Skin epidermis (tissue), 12 donors: ENCODE measurements around the gene GAA.
A peak's percentile ranks its signal among the peaks of the same experiment; 100 is the strongest.
"Not testable (repeated sequence)": the region's sequence is repeated elsewhere in the genome, so short reads cannot be mapped to it uniquely, and the experiment has no call there.

Source experiments
- H3K27ac ChIP-seq, 21 experiments: fragments of 200-600 bp; sonication (generic) in 11 of 21; one replicate each; pipeline ENCODE4 v1.5.0; 2020; ENCODE audit warnings: mild to moderate bottlenecking in 3 of 21, inconsistent platforms in 2 of 21, moderate library complexity in 2 of 21
- H3K4me3 ChIP-seq, 7 experiments: fragments of 200-600 bp; sonication (generic) in 2 of 7; one replicate each; pipeline ENCODE4 v1.5.0; 2020; ENCODE audit warnings: inconsistent platforms in 2 of 7, mild to moderate bottlenecking in 2 of 7, moderate library complexity in 1 of 7

The GAA gene

GRCh38 chr17:80082403-80083135 is 18.8 kb upstream of the GAA start:
- H3K4me3 ChIP-seq, result no peak overlapping the region
- H3K27ac ChIP-seq, result peak overlapping the region in 1 of 21 experiments; percentile 45

DNA sequence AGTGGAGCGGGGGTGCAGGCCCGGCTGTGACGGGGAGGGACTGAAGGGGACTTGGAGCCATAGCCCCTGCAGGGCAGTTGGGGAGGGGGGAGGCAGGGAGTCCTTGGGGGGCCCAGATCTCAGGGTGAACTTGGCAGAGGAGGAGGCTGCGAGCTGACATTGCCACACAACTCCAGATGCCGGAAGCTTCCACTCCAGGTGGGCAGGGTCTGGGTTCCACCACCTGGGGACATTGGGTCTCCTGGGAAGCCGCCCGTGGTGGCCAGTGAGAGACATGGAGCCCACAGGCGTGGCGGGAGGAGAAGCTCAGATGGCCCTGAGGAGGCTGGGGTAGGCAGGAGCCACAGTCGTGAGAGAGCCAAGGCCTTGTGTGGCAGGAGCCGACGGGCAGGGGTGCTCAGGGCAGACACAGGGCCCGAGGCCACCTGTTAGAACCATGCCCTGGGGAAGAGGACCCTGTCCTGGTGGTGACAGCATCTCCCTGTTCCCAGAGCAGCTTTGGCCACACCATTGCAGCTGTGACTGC is 18.2 kb upstream of the GAA start:
- peak overlapping the region in 1 of 21 experiments; percentile 45 for H3K27ac ChIP-seq
- no peak overlapping the region for H3K4me3 ChIP-seq

GRCh38 chr17:80084773-80085172 is 16.6 kb upstream of the GAA start:
- Histone ChIP-seq H3K4me3 (no peak overlapping the region), H3K27ac (no peak overlapping the region)

DNA sequence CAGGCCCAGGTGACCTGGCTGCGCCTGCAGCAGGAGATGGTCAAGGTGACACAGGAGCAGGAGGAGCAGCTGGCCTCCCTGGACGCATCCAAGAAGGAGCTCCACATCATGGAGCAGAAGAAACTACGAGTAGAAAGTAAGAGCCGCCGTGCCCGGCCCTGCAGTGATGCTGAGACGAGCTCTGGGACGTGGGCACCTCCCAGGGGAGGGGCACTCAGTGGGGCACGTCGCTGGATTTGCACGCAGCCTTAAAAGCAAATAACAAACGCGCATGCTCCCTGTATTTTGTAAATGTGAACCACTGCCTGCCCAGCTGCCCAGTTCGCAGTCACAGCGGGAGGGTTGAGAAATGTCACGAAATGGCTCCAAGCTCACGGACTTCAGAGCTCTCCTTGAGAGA is 15.3 kb upstream of the GAA start:
- H3K4me3 ChIP-seq, result no peak overlapping the region
- H3K27ac ChIP-seq, result no peak overlapping the region

DNA sequence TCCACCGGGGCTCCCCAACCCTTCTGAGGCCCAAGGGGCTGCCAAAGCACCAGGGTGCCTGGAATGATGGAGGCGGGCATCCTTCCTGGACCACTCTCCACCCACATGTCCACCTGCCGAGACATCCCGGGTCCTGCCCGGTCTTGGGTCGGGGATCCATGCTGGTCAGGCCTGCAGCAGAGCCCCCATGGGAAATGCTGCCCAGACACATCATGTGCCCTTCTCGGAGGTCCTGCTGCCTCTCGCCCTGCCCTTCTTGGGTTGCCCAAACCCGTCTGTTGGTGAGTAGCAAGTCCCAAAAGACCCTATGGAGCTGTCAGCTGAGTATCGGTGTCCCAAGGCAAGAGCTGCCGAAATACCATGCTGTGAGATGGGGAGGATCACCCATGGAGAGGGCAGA is 14.8 kb upstream of the GAA start:
- no peak overlapping the region for H3K4me3 ChIP-seq
- H3K27ac ChIP-seq, result no peak overlapping the region

GRCh38 chr17:80087346-80088265 is 13.8 kb upstream of the GAA start:
- H3K27ac ChIP-seq, result no peak overlapping the region
- no peak overlapping the region for H3K4me3 ChIP-seq

DNA sequence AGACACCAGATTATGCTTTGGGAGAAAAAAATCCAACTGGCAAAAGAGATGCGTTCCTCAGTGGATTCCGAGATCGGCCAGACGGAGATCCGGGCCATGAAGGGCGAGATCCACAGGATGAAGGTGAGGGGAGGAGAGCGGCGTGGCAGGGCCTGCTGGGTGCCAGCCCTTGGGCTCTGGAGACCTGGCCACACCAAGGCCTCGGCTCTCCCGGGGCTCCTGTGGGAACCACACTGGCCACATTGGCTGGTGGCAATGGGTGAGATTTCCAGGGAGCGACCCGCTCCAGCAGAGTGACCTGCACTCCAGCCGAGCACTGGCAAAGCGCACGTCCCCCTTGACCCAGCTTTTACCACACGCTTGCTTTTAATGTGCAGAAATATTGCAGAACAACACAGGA is 11.6 kb upstream of the GAA start:
- no peak overlapping the region for H3K27ac ChIP-seq
- H3K4me3 ChIP-seq, result no peak overlapping the region

DNA sequence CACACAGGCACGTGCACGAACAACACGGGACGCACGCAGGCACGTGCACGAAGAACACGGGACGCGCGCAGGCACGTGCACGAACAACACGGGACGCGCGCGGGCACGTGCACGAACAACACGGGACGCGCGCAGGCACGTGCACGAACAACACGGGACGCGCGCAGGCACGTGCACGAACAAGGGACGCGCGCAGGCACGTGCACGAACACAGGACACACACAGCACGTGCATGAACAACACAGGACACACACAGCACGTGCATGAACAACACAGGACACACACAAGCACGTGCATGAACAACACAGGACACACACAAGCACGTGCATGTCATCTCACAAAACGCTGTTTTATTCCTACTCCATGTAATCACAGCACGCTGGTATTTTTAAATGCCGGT is 11.2 kb upstream of the GAA start:
- not testable (repeated sequence) for H3K4me3 ChIP-seq, H3K27ac ChIP-seq

DNA sequence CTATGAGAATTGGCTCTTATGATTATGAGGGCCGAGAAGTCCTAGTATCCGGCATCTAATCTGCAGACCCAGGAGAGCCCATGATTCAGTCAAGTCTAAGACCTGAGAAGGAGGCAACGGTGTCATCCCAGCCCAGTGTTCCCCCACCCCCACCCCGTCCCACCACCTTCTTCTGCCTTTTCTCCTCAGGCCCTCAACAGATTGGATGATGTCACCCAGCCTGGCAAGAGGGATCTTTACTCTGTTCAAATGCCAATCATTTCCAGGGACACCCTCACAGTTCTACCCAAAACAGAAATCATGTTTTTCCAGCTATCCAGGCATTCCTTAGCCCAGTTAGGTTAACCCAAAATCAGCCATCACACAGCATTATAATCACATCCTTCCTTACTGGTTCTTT is 10.0 kb upstream of the GAA start:
- H3K4me3 ChIP-seq, result no peak overlapping the region
- peak overlapping the region in 1 of 21 experiments; percentile 69 for H3K27ac ChIP-seq

GRCh38 chr17:80092959-80093358 is 8.4 kb upstream of the GAA start:
- H3K27ac ChIP-seq, result peak overlapping the region in 10 of 21 experiments; percentile 24 to 72 (median 48)
- H3K4me3 ChIP-seq, result no peak overlapping the region

DNA sequence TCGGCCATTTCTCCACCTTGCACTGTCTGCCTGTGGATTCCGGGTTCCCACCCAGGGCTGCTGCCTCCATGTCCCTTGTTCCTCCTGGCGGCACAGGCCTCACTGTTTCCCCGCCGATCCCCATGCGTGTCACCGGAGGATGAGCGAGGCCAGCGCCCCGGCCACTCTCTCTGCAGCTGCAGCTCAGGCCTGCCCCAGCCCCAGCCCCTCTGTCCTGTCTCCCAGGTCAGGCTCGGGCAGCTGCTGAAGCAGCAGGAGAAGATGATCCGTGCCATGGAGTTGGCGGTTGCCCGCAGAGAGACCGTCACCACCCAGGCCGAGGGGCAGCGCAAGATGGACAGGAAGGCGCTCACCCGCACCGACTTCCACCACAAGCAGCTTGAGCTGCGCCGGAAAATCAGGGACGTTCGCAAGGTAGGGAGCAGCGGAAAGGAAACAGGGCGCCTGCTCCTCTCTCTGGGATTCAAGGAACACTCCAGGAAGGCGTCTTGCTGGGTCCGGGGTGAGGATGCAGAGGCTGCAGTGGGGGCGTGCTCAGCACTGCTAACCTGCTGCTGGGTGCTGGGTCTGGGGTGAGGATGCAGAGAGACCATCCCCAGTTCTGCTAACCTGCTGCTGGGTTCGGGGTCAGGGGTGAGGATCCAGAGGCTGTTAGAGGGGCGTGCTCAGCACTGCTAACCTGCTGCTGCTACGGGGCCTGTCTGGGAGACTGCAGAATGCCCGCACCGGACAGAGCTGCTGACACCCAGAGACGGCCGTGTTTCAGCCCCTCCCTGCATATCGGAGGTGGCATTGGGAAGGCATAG is 6.1 kb upstream of the GAA start:
- Histone ChIP-seq H3K27ac (no peak overlapping the region), H3K4me3 (no peak overlapping the region)

DNA sequence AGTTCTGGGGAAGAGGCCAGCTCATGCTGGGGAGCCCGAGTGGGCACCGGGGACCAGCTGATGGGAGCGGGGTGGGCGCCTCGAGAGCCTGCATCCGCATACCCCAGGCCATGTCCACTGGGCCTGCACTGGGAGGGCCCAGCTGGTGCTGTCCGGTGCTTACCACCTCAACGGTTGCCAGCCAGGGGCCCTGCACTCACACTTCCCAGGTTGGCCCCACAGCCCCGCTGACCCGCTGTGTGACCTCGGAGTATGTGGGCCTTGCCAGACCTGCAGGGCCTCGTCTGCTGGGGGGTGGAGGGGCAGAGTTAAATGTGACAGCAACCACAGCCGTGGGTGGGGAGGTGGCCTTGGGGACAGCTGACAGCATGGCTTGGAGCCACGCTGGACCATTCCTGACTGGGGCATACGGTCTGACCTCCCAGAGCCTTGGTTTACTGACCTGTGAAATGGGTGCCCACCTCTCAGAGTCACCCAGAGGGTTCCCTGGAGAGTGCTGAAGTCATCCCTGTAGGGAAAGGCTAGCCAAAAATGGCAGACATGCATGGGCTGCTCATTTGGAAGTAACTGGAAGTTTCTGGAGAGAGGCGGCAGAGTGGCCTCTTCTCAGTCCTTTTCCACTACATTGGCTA is 5.4 kb upstream of the GAA start:
- Histone ChIP-seq H3K27ac (no peak overlapping the region), H3K4me3 (no peak overlapping the region)

- no peak overlapping the region for H3K27ac ChIP-seq
- no peak overlapping the region for H3K4me3 ChIP-seq
Measured at GRCh38 chr17:80096561-80097021, 4.8 kb upstream of the GAA start.

DNA sequence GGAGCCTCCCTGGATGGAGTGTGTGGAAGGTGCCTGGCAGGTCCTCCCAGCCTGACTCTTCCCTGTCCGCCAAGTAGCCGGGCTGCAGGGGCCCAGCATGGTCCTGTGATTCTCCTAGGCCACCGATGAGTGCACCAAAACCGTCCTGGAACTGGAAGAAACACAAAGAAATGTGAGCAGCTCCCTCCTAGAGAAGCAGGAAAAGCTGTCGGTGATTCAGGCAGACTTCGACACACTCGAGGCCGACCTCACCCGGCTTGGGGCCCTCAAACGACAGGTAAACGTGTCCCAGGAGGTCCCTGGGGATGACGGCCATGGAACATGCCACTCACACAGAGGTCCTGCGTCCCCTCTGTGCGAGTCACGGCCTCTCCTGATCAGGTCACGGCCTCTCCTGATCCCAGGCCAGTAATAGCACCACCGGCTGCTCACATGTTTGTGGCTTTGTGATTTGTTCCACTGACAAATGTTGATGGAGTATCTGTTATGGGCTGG is 4.2 kb upstream of the GAA start:
- Histone ChIP-seq H3K4me3 (no peak overlapping the region), H3K27ac (no peak overlapping the region)

- no peak overlapping the region for H3K27ac ChIP-seq
- H3K4me3 ChIP-seq, result no peak overlapping the region
Measured at GRCh38 chr17:80097844-80098691, 3.3 kb upstream of the GAA start.

- Histone ChIP-seq H3K4me3 (no peak overlapping the region), H3K27ac (no peak overlapping the region)
Measured at GRCh38 chr17:80099291-80100034, 1.9 kb upstream of the GAA start.

- H3K27ac ChIP-seq, result no peak overlapping the region
Measured at GRCh38 chr17:80100035-80100323, 1.4 kb upstream of the GAA start.

More at GRCh38 chr17:80100035-80100323, 1.4 kb upstream of the GAA start:
- H3K4me3 ChIP-seq, result no peak overlapping the region
